CD4-positive, alpha-beta T cell treated with Interleukin-4 for 4 hours (primary cell): ENCODE data around the gene PUM2.

Experiments used
- DNase-seq: peaks from one replicate; pipeline ENCODE4 v3.0.0-alpha.2; 2020

The PUM2 gene

DNA sequence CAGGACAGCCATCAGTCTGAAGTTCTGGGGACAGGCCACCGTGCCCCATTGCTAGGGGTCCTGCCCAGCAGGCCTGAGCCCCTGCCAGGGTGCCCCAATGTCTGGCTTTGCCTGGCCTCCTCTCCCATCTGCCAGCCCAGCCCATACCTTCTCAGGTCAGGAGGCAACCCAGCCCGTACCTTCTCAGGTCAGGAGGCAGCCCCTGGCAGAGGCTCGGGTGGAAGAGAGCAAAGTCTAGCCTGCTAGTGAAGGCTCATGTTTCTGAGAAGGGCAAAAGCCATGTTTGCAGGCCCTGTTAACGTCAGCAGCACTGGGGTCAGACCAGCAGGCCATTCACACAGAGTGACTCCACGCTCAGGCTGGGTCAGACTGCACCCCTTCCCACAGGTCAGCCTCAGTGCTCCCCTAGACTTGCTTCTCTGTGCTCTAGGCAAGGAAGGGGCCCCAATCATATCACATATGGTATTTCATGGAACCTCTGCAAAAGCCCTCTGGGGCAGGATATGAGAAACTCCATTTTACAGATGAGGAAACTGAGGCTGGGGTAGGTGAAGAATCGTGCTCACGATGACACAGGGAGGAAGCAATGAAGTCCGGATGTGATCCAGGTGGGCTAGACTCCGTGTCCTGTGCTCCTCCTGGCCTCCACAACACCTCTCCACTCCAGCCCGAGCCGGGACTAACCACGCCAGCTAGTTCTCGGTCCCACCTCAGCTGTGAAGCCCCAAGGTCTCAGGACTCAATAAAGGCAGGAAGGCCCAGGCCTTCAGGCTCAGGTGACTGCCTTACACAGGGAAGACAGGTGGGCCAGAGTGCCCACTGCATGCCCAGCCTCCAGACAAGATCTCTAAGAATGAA lies 135.2 kb downstream of the PUM2 start:
- DNase-seq = no peak

DNA sequence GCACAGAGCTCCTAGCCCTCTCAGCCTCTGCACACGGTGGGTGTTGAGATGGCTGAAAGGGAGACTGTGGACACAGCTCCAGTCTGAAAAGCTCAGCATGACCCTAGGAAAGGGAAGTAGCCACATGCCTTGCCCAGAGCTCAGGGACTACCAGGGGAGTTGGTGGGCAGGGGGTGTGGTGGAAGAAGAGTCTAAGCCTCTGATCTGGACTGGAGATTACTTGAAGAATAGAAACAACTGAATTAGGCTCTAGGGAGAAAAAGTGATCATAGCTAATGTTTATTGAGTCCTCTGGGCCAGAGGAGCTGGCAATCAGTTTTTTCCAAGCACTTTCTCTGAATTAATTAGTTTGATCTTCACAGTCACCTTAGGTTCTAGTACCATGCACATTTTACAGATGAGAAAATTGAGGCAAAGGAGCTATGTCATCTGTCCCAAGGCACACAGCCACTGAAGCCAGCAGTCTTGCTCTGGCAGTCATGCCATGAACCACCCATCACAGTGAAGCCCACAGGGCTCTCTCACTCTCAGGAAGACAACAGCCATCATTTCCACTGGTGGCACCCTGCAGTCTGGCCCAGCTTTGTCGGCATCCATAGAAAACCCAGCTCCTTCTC lies 136.0 kb downstream of the PUM2 start:
- DNase-seq = no peak

DNA sequence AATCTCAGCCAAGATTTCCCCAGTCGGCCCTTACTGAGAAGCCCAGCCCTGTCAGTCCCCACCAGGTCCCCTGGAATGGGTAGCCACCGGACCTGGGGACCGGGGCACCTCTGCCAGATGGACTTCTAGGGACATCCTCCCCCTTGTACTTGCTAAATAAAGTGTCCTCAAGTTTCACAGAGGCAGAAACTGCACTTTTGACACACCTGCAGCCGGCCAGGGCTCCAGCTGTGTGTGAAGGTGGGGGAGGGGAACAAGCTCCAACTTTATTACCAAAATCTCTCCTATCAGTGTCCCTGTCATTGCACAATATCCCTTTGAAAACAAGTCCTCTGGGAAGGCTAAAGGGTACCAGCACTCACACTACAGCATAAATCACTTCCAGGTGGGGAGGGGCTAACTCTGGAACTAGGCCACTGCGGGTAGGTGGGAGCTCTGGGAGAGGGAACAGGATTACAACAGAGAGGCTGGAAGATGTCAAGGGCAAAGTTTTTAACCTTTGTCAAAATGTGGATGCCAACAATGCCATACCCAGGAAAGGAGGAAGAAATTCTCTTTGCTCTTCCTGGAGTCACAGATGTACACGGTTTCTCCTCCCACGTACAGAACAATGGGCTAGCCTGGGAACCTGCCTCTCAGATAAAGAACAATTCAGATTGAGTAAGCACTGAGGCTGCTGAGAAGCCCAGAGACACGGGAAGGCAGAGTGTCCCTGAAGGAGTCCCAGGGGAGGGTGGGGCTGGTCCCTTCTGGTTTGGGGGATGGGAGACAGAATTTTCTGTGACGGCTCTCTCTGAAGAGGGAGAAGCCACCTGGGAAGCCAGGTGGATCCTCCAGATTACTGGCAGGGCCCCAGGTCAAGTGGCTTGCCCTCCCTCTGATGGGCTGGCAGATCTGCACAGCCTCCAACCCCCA lies 136.7 kb downstream of the PUM2 start:
- DNase-seq = no peak

DNA sequence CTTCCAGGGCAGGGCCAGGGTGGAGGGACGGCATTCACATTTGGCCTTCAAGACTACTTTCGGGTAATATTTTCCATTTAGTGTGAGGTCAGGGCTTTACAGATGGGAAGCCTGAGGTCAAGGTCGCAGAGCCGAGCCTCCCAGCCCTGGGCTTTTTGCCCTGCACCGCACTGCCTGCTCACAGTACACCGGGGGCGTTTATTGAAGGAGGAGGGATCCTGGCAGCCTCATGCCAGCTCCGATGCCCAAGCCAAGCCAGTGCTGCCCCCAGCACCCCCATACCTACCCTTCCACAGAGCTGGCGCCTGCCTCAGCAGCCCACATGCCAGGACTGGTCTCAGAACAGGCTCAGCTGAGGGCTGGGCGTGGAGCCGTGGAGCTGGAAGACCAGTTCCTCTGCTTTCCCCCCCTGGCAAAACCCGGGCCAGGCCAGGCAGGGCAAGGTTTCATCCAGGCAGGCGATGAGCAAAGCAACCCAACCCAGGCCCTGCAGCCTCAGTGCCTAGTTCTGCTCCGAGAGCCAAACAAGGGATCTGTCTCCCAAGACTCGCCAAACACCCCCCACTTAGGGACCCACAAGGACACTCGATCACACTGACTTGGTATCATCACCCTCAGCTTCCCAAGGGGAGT lies 137.7 kb downstream of the PUM2 start:
- no peak for DNase-seq

DNA sequence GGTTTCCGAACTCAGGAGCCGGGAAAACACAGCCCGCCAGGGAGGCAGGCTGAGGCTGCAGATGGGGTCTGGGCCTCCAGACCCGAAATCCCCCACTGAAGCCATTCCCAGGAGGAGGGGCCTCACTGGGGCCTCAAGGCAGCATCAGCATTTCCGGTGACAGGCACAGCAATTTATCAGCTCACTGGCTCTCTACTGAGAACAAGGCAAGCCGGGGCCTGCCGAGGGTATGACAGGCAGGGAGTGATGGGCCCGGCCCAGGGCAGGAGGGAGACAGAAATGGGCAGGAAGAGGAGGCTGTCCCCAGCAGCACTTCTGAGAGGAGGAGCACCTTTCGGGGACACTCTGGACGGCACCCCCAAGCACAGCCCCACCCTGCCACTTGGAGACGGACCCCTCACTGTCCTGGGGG lies 138.2 kb downstream of the PUM2 start:
- no peak for DNase-seq

DNA sequence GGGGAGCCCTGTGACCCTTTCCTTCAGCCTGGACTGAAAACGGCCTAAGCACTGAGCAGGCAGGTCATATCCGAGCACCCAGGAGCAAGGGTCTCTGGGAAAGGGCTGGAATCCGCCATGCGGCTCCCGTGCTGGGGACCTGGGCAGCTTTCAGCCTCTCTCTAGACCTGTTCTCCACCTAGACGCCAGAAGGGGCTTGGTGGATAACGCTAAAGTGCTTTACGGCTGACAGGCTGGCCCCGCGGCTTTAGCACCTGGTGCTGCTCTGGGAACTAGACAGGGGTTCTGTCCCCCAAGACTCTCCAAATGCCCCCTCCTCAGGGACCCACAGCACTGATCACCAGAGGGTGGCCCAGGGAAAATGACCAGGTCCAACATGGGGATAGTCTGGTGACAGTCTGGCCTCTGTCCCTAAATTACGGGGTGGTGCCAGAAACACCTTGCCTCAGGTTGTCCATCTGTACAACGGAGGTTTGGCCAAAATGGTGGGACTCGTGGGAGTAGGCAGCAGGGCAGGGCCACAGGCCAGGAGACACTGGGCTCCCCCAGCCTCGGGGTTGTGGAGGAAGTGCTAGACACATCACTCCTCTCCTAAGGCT lies 138.7 kb downstream of the PUM2 start:
- no peak for DNase-seq

DNA sequence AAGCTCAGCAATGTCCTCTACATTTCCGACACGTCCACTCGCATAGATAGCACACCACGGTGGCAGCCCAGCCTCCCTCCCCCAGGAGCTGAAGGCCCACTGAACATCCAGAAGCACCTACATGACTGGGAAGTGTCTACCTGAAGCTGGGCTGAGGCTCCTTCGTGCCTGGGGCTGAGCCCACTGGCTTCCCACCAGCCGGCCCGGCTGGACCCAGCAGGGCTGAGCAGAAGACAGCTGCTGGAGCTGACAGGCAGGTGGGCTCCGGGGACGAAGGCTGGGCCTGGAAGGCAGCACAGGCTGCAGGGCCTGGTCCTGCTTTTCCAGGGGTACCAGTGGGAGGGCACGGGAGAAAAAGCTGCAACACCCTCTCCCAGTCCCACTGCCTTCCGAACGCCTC lies 139.2 kb downstream of the PUM2 start:
- DNase-seq = no peak

DNA sequence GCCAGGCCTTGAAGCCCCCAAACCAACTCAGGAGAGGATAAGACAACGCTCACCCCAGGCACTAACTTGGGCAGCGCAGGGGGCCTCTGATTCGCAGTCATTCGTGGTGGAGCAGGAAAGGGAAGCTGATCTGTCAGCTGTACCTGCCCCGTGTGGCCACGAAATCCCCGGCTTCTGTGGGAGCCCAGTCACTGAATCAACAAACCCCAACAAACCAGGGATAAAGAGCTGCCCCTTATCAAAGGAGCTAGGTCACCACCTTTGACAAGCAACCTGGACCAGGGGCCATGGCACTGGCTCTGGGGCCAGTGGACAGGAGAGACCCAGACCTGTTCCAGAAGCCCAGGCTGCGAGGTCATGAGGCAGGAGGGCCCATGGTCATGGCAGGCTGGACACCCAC lies 140.2 kb downstream of the PUM2 start:
- no peak for DNase-seq

DNA sequence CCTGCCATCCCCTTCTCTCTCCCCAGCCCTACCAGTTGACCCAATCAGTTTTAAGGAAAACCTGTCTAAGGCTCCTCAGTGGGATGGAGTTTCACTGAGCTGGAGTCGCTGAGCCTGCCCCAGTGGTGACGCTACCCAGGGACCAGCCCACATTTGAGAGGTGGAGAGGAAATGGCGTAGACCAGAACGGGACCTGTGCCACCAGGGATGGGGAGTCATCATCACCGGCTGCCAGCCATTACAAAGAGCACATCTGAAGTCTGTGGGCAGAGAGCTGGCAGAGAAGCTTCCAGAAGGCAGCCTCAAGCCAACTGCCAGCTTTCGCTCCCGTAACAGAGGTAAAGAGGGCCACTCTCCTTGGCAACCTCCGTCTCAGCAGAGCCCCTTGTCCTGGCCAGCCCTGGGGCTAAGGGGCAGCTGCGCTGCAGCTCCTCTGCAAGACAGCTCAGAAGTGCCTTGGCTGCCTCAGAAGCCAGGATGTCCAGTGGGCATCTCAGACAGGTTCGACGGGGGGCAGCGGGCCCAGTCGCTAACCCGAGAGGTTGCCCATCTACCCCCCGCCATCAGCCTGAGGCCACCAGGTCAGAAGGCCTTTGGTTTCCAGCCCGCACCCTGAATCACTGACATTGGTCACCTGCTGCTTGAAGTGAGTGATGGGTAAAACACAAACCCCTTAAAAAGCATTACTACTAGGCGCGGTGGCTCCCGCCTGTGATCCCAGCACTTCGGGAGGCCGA lies 141.1 kb downstream of the PUM2 start:
- no peak for DNase-seq

DNA sequence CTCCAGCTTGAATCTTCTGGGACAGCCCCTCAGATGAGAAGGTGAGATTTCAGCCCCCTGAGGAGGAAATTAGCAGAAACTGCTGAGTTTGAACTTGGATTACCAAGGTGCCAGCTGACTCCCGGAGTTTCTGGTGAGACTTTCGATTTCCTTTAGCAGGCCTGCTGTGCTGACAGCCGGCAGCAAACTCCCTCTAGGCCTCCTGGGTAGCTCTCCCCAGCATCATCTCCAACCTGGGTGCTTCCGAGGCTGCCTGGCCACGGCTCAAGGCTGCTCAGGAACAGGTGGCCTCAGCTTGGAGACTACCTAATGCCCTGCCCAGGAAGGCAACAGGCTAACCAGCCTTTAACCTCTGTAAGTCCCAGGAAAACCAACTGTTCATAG lies 142.2 kb downstream of the PUM2 start:
- no peak for DNase-seq

DNA sequence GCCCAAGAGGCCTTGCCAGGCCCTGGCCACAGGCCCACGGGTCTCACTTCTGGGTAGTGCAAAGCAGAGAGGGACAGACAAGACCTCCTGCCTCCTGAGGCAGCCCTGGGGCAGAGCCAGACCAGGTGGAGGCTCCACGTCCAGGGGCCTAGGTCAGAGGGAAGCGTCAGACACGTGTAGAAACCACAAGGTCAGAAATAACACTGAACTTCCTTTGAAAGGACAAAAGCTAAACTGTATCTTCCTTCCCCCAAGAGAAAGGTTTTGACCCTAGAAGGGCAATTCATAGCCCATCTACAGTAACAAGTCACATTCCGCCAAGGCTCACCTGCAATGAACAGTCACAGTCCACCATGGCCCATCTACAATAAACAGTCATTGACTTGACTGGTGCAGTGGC lies 143.6 kb downstream of the PUM2 start:
- no peak for DNase-seq

DNA sequence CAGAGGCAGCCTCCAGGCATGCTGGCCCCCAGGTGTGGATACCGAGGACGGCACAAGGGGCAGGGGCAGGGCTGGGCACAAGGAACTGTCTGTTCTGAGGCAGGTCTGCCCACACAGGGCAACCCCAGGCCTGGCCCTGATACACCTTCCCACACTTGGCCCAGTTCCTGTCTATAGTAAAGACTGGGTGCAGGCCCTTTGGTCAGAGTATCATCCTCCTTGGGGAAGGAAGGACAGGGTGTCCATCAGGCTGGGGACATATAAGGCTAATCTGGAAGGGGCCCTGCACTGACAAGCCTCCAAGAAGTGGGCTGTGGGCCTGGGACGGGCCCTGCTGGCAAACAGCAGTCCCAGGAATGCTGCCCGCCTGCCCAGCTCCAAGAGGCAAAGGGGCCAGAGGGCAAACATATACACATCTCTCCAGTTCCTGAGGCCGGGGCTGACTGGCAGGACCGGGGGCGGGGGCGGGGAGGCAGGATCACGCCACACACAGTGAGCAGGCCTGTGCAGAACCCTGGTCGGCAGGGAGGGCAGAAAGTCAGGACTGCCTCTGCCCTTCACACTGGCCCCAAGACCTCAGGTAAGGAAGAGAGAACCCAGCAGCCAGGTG lies 144.6 kb downstream of the PUM2 start:
- DNase-seq = no peak

DNA sequence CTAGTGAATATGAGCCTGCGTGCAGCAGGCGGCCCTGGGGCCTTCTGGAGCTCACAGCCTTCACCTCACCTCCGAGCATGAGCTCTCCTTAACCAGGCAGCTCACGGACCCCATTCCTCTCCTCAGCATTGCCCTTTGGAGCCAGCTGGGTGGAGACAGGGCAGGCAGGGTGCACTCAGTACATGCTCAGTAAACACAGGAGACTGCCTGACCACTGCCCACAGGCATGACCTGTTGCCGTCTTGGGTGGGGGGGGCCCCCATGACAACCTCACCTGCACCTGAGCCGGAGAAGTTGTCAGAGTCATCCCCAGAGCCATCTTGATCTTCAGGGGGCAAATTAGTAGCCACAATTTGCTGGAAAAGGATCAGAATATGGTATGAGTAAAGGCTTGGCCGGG lies 145.6 kb downstream of the PUM2 start:
- DNase-seq = no peak

DNA sequence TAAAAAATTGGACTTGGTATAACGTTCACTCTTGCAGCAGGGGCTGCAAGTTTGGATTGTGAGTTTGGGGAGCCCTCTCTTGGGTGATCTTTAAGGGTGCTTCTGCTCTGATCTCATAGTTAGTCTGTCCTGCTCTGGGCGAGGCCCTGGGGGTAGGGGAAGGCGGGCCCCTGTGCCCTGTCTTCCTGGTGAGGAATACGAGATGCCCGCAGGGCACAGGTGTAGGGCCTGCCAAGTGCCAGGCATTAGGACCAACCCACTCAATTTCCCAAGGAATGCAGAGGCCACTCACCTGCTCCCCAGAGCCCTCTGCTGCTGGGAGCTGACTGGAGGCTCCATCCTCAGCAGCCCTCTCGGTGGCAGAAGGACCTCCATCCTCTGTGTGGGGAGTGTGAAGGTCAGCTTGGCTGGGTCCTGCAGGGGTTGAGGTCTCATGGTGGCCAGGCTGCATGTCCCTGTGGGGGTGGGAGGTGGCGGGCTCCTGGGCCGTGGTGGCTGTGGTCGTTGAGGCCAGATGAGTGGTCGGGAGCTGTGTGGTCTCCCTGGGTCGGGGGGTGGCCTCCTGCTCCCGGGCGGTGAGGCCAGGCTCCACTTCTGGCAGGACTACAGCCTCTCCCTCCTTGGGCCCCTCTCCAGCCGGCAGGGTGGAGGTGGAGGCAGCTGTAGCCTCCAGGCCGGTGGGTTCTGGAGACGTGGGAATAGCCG lies 147.0 kb downstream of the PUM2 start:
- DNase-seq = no peak

DNA sequence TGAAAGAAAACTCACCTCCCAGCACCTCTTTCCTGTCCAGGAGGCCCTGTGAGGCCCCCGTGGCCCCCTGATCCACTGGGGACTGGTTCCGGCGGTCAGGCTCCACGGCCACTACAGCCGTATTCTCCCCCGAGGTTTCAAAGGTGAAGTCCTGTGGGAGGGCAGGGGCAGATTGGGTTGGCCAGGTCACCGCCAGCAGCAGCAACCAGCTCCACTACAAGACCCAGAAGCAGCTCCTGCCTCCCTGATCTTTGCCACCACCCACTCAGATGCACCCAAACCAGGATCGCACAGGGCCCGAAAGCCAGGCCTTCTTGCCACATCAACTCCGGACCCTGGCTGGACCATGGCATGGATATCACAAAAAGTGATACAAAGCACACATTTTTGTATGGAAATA lies 147.6 kb downstream of the PUM2 start:
- DNase-seq = no peak

DNA sequence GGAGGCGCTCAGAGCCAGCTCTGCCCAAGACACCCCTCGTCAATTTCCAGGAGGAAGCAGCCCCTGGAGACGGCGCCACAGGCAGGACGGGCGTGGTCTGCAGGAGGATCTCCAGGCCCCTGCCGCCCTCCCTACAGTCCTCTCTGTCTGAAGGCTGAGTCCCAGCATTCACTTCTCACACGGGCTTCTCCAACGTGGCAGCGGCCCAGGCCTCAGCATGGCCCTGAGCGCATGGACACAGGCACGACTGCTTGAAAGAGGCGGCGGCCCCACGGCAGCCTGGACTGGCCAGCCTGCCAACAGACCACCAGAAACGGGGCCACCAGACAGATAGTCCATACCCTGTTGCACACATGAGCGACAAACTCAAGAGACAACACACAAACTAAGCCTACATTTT lies 149.0 kb downstream of the PUM2 start:
- DNase-seq = no peak

DNA sequence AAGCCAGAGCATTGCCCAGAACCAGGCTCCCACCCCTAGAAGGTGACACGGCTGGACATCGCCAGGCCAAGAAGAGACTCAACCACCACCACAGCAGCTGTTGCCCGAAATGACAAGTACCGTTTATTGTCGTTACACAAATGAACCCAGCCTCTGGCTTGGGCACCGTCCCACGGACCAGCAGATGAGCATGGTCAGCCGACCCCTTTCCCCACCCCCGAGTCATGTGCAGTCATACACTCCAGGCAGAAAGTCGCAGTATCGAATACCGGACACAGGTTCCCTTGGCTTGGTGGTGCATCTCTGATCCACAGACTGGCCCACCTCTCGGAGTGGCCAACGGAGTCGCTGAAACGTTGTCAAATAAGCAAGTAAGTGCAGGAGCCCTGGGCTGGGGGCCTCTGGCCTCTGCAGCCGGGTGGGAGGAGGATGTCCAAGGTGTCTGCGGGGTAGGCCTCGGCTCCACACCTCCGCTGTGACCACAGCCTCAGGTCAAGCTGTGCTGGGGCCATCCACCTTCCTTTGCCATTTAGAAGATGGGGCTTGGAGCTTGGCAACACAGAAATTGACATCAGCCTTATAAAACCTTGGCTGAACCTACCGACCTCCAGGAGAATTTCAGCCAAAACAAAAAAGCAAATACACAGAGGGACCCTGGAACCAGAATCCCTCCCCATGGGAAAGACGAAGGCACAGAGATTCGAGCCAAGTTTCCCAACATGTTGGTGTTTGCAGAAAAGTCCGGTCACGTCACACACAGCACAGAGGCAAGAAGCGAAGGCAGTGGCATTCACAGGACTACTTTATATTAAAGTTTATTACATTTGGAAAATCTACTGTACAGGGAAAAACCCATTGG lies 149.7 kb downstream of the PUM2 start:
- DNase-seq = no peak

DNA sequence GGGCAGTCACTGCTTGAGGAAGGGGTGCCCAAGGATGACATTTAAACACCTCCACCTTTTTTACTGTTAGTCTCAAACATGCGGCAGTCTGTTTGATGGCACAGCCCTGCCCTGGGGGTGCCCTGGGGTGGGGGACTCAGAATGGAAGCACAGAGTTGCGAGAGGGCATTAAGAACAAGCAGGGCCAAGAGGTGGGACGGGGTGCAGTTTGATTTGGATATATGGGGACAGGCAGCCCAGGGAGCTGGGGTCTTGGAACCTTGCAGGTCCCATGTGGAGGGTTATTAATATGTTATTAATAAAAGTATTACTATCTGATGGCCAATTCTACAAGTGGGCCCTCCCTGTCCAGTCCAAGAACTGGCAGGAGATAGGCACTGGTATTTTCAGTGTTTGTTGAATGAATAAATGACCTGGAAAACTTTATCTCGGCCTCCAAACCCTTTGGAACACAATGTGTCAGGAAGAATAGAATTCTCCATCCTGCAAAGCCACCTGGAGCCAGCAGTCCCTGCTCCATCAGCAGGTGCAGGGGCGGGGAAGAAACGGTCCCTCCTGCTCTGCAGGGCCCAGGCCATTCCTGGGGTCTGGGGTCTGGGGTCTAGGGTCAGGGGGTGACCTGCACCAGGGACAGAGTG lies 150.9 kb downstream of the PUM2 start:
- DNase-seq = no peak
